GM23338 (cell line): ENCODE results near the gene TYRO3.

Source experiments
- CREB1 ChIP-seq: fragments of 250-450 bp; sonication (Bioruptor Pico); IDR thresholded peaks from 2 replicates; pipeline ENCODE4 v1.5.0; 2020; ENCODE audit warnings: low read depth, mild to moderate bottlenecking, moderate library complexity
- EZH2 ChIP-seq: fragments of 200-600 bp; sonication (generic); IDR thresholded peaks from one replicate; pipeline ENCODE4 v1.8.0; 2017; ENCODE audit warnings: antibody characterized with exemption, mild to moderate bottlenecking, low read depth; ENCODE audit not compliant: unreplicated experiment
- EZH2phosphoT487 ChIP-seq: fragments of 200-600 bp; sonication (generic); IDR thresholded peaks from one replicate; pipeline ENCODE4 v1.8.1; 2018; ENCODE audit warnings: antibody characterized with exemption; ENCODE audit not compliant: unreplicated experiment
- JUNB ChIP-seq: IDR thresholded peaks from one replicate; pipeline ENCODE4 v1.6.1; 2016; ENCODE audit warnings: antibody characterized with exemption; ENCODE audit not compliant: unreplicated experiment
- NANOG ChIP-seq: IDR thresholded peaks from 2 replicates; pipeline ENCODE4 v1.6.1; 2016; ENCODE audit warnings: antibody characterized with exemption, borderline replicate concordance
- POLR2AphosphoS5 ChIP-seq: IDR thresholded peaks from 2 replicates; pipeline ENCODE4 v1.6.1; 2016; ENCODE audit warnings: antibody characterized with exemption, low read depth
- ZNF114 ChIP-seq: fragments of 250-450 bp; sonication (Bioruptor Pico); IDR thresholded peaks from 2 replicates; pipeline ENCODE4 v1.5.0; 2020; ENCODE audit warnings: mild to moderate bottlenecking, moderate library complexity
- ZNF331 ChIP-seq: fragments of 250-450 bp; sonication (Bioruptor Pico); IDR thresholded peaks from 2 replicates; pipeline ENCODE4 v1.5.0; 2020; ENCODE audit warnings: low read depth, mild to moderate bottlenecking, moderate library complexity
- TF ChIP-seq, protein P1 (sequence below), 2 experiments: fragments of 200-600 bp in 1 of 2; sonication (generic) in 1 of 2; conservative IDR thresholded peaks; 2 replicates each; pipeline versions ENCODE4 v1.5.1 to v1.6.1; 2016 to 2017; ENCODE audit warnings: antibody characterized with exemption in 2 of 2, low read depth in 2 of 2, mild to moderate bottlenecking in 2 of 2, moderate library complexity in 1 of 2
- TF ChIP-seq, protein P2 (sequence below): IDR thresholded peaks from 2 replicates; pipeline ENCODE4 v1.6.1; 2016; ENCODE audit warnings: antibody characterized with exemption
- TF ChIP-seq, protein P3 (sequence below): IDR thresholded peaks from one replicate; pipeline ENCODE4 v1.6.1; 2018; ENCODE audit warnings: antibody characterized with exemption; ENCODE audit not compliant: unreplicated experiment
- TF ChIP-seq, protein P4 (sequence below): fragments of 250-450 bp; sonication (Bioruptor Pico); IDR thresholded peaks from 2 replicates; pipeline ENCODE4 v1.5.0; 2020; ENCODE audit warnings: mild to moderate bottlenecking, moderate library complexity

DNA sequence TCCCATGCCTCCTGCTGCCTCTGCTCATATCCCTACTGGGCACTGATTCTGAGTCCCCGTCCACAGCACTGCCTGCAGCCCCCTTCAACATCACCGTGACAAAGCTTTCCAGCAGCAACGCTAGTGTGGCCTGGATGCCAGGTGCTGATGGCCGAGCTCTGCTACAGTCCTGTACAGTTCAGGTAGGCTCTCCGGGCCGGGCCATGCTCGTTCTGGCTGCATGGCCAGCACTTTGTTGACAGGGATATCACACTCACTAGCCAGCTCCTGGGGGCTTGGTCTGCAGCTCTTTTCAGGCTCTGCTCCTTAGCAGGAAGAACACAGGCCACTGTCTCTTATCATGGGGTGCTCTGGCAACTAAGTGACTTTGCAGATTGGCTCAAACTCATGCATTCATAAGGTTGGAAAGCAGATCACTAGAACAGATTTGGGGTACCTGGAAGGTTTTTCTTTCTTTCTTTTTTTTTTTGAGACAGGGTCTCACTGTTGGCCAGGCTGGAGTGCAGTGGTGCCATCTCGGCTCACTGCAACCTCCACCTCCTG, 6.0 kb downstream of the TYRO3 start:
- TF ChIP-seq, protein P1, sequence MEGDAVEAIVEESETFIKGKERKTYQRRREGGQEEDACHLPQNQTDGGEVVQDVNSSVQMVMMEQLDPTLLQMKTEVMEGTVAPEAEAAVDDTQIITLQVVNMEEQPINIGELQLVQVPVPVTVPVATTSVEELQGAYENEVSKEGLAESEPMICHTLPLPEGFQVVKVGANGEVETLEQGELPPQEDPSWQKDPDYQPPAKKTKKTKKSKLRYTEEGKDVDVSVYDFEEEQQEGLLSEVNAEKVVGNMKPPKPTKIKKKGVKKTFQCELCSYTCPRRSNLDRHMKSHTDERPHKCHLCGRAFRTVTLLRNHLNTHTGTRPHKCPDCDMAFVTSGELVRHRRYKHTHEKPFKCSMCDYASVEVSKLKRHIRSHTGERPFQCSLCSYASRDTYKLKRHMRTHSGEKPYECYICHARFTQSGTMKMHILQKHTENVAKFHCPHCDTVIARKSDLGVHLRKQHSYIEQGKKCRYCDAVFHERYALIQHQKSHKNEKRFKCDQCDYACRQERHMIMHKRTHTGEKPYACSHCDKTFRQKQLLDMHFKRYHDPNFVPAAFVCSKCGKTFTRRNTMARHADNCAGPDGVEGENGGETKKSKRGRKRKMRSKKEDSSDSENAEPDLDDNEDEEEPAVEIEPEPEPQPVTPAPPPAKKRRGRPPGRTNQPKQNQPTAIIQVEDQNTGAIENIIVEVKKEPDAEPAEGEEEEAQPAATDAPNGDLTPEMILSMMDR (conservative IDR thresholded peaks at IDR 0.05; ENCODE audit: low read depth in 2 of 2): no peak
- TF ChIP-seq, protein P2, sequence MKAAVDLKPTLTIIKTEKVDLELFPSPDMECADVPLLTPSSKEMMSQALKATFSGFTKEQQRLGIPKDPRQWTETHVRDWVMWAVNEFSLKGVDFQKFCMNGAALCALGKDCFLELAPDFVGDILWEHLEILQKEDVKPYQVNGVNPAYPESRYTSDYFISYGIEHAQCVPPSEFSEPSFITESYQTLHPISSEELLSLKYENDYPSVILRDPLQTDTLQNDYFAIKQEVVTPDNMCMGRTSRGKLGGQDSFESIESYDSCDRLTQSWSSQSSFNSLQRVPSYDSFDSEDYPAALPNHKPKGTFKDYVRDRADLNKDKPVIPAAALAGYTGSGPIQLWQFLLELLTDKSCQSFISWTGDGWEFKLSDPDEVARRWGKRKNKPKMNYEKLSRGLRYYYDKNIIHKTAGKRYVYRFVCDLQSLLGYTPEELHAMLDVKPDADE: no peak
- TF ChIP-seq EZH2 (no peak), POLR2AphosphoS5 (no peak), CREB1 (no peak), EZH2phosphoT487 (no peak), ZNF331 (CRISPR knock-in tag) (no peak), JUNB (no peak), ZNF114 (no peak), NANOG (no peak)
- TF ChIP-seq, protein P3, sequence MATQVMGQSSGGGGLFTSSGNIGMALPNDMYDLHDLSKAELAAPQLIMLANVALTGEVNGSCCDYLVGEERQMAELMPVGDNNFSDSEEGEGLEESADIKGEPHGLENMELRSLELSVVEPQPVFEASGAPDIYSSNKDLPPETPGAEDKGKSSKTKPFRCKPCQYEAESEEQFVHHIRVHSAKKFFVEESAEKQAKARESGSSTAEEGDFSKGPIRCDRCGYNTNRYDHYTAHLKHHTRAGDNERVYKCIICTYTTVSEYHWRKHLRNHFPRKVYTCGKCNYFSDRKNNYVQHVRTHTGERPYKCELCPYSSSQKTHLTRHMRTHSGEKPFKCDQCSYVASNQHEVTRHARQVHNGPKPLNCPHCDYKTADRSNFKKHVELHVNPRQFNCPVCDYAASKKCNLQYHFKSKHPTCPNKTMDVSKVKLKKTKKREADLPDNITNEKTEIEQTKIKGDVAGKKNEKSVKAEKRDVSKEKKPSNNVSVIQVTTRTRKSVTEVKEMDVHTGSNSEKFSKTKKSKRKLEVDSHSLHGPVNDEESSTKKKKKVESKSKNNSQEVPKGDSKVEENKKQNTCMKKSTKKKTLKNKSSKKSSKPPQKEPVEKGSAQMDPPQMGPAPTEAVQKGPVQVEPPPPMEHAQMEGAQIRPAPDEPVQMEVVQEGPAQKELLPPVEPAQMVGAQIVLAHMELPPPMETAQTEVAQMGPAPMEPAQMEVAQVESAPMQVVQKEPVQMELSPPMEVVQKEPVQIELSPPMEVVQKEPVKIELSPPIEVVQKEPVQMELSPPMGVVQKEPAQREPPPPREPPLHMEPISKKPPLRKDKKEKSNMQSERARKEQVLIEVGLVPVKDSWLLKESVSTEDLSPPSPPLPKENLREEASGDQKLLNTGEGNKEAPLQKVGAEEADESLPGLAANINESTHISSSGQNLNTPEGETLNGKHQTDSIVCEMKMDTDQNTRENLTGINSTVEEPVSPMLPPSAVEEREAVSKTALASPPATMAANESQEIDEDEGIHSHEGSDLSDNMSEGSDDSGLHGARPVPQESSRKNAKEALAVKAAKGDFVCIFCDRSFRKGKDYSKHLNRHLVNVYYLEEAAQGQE: no peak
- TF ChIP-seq, protein P4, sequence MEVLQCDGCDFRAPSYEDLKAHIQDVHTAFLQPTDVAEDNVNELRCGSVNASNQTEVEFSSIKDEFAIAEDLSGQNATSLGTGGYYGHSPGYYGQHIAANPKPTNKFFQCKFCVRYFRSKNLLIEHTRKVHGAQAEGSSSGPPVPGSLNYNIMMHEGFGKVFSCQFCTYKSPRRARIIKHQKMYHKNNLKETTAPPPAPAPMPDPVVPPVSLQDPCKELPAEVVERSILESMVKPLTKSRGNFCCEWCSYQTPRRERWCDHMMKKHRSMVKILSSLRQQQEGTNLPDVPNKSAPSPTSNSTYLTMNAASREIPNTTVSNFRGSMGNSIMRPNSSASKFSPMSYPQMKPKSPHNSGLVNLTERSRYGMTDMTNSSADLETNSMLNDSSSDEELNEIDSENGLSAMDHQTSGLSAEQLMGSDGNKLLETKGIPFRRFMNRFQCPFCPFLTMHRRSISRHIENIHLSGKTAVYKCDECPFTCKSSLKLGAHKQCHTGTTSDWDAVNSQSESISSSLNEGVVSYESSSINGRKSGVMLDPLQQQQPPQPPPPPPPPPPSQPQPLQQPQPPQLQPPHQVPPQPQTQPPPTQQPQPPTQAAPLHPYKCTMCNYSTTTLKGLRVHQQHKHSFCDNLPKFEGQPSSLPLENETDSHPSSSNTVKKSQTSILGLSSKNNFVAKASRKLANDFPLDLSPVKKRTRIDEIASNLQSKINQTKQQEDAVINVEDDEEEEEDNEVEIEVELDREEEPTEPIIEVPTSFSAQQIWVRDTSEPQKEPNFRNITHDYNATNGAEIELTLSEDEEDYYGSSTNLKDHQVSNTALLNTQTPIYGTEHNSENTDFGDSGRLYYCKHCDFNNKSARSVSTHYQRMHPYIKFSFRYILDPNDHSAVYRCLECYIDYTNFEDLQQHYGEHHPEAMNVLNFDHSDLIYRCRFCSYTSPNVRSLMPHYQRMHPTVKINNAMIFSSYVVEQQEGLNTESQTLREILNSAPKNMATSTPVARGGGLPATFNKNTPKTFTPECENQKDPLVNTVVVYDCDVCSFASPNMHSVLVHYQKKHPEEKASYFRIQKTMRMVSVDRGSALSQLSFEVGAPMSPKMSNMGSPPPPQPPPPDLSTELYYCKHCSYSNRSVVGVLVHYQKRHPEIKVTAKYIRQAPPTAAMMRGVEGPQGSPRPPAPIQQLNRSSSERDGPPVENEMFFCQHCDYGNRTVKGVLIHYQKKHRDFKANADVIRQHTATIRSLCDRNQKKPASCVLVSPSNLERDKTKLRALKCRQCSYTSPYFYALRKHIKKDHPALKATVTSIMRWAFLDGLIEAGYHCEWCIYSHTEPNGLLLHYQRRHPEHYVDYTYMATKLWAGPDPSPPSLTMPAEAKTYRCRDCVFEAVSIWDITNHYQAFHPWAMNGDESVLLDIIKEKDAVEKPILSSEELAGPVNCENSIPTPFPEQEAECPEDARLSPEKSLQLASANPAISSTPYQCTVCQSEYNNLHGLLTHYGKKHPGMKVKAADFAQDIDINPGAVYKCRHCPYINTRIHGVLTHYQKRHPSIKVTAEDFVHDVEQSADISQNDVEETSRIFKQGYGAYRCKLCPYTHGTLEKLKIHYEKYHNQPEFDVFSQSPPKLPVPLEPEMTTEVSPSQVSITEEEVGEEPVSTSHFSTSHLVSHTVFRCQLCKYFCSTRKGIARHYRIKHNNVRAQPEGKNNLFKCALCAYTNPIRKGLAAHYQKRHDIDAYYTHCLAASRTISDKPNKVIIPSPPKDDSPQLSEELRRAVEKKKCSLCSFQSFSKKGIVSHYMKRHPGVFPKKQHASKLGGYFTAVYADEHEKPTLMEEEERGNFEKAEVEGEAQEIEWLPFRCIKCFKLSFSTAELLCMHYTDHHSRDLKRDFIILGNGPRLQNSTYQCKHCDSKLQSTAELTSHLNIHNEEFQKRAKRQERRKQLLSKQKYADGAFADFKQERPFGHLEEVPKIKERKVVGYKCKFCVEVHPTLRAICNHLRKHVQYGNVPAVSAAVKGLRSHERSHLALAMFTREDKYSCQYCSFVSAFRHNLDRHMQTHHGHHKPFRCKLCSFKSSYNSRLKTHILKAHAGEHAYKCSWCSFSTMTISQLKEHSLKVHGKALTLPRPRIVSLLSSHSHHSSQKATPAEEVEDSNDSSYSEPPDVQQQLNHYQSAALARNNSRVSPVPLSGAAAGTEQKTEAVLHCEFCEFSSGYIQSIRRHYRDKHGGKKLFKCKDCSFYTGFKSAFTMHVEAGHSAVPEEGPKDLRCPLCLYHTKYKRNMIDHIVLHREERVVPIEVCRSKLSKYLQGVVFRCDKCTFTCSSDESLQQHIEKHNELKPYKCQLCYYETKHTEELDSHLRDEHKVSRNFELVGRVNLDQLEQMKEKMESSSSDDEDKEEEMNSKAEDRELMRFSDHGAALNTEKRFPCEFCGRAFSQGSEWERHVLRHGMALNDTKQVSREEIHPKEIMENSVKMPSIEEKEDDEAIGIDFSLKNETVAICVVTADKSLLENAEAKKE (CRISPR knock-in tag): no peak
